Ovary (tissue), 9 donors: ENCODE data around the gene KRTAP5-3. TPM values are rescaled to one million over a fixed set of nuclear protein-coding genes. Genes with fewer than 3 reads are reported as not detected.

ENCODE experiments used
- DNase-seq, 5 donors: peaks; one replicate each; pipeline ENCODE4 v3.0.0-alpha.2; 2019 to 2020
- H3K27ac ChIP-seq, 2 donors: fragments of 200-600 bp; one replicate each; pipeline versions ENCODE4 v1.5.1 to v1.8.0; 2019 to 2022
- H3K27me3 ChIP-seq: fragments of 200-600 bp; one replicate; pipeline ENCODE4 v1.8.0; 2022
- H3K36me3 ChIP-seq: fragments of 200-600 bp; sonication (generic); one replicate; pipeline ENCODE4 v1.5.1; 2019
- H3K4me1 ChIP-seq: one replicate; pipeline ENCODE4 v1.8.1; 2013; ENCODE audit warnings: mild to moderate bottlenecking, moderate library complexity; ENCODE audit not compliant: insufficient read depth
- H3K4me3 ChIP-seq: fragments of 200-600 bp; sonication (generic); one replicate; pipeline ENCODE4 v1.5.1; 2017
- H3K9me3 ChIP-seq, 2 donors: fragments of 200-600 bp in 1 of 2; sonication (generic) in 1 of 2; one replicate each; pipeline versions ENCODE4 v1.5.1 to v1.8.1; 2013 to 2019; ENCODE audit warnings: mild to moderate bottlenecking in 1 of 2, moderate library complexity in 1 of 2
- EP300 ChIP-seq: sonication (generic); formaldehyde crosslinking; IDR thresholded peaks from one replicate; pipeline ENCODE4 v1.6.1; 2017; ENCODE audit warnings: antibody characterized with exemption
- POLR2A ChIP-seq: fragments of 450-650 bp; IDR thresholded peaks from one replicate; pipeline ENCODE4 v1.6.1; 2017; ENCODE audit warnings: antibody characterized with exemption, mild to moderate bottlenecking, moderate library complexity
- WGBS, 3 donors: extraction: QIAGEN DNeasy Blood & Tissue Kit in 1 of 3; methylation state at CpG; one replicate each; pipeline versions ENCODE4 v1.1.5 to v1.1.7; 2013 to 2017; 5-methylcytosine and 5-hydroxymethylcytosine counted together
- intact Hi-C, 4 donors: fragments of 100-400 bp; cut with DNase I; formaldehyde crosslinking; loops; one replicate each; pipeline versions ENCODE4 v1.11.0 to v1.15.1; 2022 to 2023
- polyA plus RNA-seq, 2 donors: library from polyadenylated mRNA; stranded (reverse); fragments of 200-250 nt in 1 of 2; fragments of 350-450 nt in 1 of 2; fragmentation: Illumina TruSeq in 1 of 2; extraction: RNeasy Lipid Tissue Mini Kit (QIAGEN cat#74804) in 1 of 2; gene quantifications; one replicate each; pipeline ENCODE4 v1.2.3, GENCODE V29; 2013 to 2014
- total RNA-seq, 7 donors: library from RNA; depleted of rRNA in 2 of 7; stranded (reverse); fragments of >200 nt in 2 of 7; fragmentation: NEBNext Ultra II Directional in 3 of 7; extraction: Animal tissue kit (Norgen Biotek cat#: 25700) in 3 of 7; gene quantifications; one replicate each; pipeline versions ENCODE4 v1.1.0 to v1.2.4, GENCODE V29; 2016 to 2023
- TF ChIP-seq, protein P1 (sequence below), 3 donors: fragments of 450-650 bp in 2 of 3; fragments of 200-600 bp in 1 of 3; IDR thresholded peaks; one replicate each; pipeline versions ENCODE4 v1.5.1 to v1.8.0; 2016 to 2022; ENCODE audit warnings: antibody characterized with exemption in 3 of 3, mild to moderate bottlenecking in 1 of 3
- donor health status: DM: no; HTN: no; CAD: no; lungs with moderate emphysema.
- donor health status: DM: no; HTN: no; CAD: no.
- donor health status: Bipolar disorder and iron deficiency.
- donor health status: DM: yes; HTN: yes; CAD: no.
- donor health status: DM: no; HTN: no; CAD: no.
- donor health status: DM: yes; HTN: yes; CAD: no.

The KRTAP5-3 gene
- total and polyA plus RNA-seq, 9 donors = not detected

DNA sequence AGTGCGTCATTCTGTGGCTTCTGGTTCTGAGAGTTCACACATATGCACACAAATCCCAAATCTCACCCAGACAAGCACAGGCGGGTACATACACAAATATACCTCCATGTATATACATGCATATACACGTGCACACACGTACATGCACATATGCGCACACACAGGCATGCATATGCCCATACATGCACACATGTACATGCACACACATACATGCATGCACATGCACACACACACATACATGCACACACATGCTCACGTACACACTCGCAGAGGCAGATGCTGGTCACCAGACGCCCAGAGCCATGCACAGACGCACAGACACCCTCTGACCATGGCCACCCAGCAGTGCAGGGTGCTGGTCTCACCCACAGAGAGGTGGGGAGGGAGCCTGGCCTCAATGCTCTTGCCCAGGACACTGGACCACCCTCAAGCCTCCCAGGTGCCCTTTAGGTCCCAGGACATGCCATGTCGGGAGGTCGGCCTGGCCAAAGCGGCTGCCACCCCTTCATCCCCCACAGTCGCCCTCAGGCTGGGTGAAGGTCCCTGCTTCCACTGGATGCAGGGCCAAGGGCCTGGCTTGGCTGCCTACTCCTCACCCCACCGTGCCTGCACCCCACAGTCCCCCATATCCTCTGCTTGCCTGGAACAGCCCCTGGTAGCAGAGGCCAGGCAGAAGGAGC is 45.7 kb downstream of the KRTAP5-3 start:
- no peak overlapping the region for H3K4me3 ChIP-seq
- peaks cover 6% of the 10 kb centered on the region for H3K4me1 ChIP-seq
- intact Hi-C loops = no loop called here
- DNase-seq = no peak
- TF ChIP-seq POLR2A (no peak), EP300 (no peak)
- TF ChIP-seq, protein P1, sequence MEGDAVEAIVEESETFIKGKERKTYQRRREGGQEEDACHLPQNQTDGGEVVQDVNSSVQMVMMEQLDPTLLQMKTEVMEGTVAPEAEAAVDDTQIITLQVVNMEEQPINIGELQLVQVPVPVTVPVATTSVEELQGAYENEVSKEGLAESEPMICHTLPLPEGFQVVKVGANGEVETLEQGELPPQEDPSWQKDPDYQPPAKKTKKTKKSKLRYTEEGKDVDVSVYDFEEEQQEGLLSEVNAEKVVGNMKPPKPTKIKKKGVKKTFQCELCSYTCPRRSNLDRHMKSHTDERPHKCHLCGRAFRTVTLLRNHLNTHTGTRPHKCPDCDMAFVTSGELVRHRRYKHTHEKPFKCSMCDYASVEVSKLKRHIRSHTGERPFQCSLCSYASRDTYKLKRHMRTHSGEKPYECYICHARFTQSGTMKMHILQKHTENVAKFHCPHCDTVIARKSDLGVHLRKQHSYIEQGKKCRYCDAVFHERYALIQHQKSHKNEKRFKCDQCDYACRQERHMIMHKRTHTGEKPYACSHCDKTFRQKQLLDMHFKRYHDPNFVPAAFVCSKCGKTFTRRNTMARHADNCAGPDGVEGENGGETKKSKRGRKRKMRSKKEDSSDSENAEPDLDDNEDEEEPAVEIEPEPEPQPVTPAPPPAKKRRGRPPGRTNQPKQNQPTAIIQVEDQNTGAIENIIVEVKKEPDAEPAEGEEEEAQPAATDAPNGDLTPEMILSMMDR (IDR thresholded peaks at IDR 0.05) = no peak
- H3K9me3 ChIP-seq = no peaks in the 10 kb centered on the region
- H3K27me3 ChIP-seq = no peaks in the 10 kb centered on the region
- WGBS, 3 donors = 91 to 95% (median 91%) methylated on average over 12 to 14 of the region's 14 CpGs
- H3K36me3 ChIP-seq = no peaks in the 10 kb centered on the region
- H3K27ac ChIP-seq = no peak overlapping the region

DNA sequence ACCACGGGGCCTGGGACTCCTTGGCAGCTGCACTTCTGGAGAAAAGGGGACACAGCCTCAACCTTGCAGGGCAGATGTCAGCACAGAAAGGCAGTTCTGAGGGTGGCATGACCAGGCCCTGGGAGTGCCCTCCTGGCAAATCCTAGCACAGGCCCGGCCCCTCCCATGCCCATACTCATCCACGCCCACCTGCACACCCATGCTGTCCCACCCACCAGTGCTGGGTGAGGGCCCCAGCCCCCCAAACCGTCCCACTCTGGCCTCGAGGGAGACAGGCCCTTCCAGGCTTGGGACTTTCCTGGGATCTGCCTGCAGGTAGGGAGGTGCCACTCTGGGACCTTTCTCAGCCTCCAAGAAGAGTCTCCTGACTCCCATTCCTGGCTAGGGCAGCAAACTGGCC is 46.3 kb downstream of the KRTAP5-3 start:
- H3K4me1 ChIP-seq = peaks cover 6% of the 10 kb centered on the region
- 71 to 88% (median 75%) methylated on average over 5 of the region's 5 CpGs for WGBS, 3 donors
- H3K36me3 ChIP-seq = no peaks in the 10 kb centered on the region
- DNase-seq = no peak
- intact Hi-C loops = no loop called here
- H3K27ac ChIP-seq = no peak overlapping the region
- H3K4me3 ChIP-seq = no peak overlapping the region
- no peaks in the 10 kb centered on the region for H3K27me3 ChIP-seq
- H3K9me3 ChIP-seq = no peaks in the 10 kb centered on the region
- TF ChIP-seq POLR2A (no peak), EP300 (no peak)
- TF ChIP-seq, protein P1 (IDR thresholded peaks at IDR 0.05) = no peak

DNA sequence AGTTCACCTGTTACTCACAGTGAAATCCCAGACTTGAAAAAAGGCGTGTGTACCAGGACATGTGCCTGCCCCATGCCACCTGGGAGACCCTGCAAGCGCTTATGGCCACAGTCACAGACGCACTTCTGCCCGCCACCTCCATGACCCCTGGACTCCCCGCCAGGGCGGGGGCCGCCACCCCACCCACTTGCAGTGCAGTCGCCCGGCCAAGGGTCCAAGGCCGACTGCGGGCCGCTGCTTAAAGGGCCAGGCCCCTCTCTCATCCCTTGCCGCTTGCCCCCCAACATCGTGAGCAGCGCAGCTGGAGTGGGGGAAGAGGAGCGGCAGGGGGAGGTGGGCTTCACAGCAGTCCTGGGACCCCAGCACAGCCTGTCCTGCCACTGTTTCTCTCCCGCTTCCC is 47.0 kb downstream of the KRTAP5-3 start:
- Histone ChIP-seq H3K27ac (no peak overlapping the region), H3K4me1 (peaks cover 6% of the 10 kb centered on the region), H3K9me3 (no peaks in the 10 kb centered on the region), H3K4me3 (no peak overlapping the region), H3K27me3 (no peaks in the 10 kb centered on the region), H3K36me3 (no peaks in the 10 kb centered on the region)
- DNase-seq = no peak
- 77 to 83% (median 83%) methylated on average over 16 to 17 of the region's 17 CpGs for WGBS, 3 donors
- intact Hi-C loops = no loop called here
- TF ChIP-seq EP300 (no peak), POLR2A (no peak)
- TF ChIP-seq, protein P1 (IDR thresholded peaks at IDR 0.05) = no peak

DNA sequence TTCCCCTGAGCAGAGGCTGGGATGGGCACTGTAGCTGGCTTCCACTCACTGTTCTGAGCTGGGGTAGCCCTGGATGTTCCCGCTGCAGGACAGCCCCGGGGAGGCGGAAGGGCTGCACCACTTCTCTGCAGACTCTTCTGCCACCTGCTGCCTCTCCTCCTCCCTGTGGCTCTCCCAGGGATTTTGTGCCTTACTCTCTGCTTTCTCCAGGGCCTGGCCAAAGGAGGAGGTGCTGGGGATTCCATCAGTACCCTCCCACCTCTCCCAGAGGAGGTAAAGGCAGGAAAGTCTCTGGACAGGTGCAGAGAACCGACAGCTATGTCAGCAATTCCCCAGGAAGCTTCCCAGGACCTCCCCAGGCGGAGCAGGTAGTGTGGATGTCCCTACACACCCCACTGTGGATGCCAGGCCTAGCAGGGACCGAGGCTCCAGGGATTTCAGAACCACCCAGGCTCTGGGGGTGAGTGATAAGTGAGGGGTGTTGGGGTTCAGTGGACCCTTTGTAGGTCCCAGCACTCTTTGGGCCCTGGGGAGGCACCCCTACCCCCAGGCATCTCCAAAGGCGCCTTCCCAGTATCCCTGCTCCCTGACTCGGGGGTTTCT is 47.5 kb downstream of the KRTAP5-3 start:
- Histone ChIP-seq H3K4me3 (no peak overlapping the region), H3K36me3 (no peaks in the 10 kb centered on the region), H3K4me1 (peaks cover 6% of the 10 kb centered on the region), H3K27me3 (no peaks in the 10 kb centered on the region), H3K27ac (no peak overlapping the region), H3K9me3 (no peaks in the 10 kb centered on the region)
- TF ChIP-seq, protein P1 (IDR thresholded peaks at IDR 0.05) = no peak
- no peak for TF ChIP-seq POLR2A
- no peak for TF ChIP-seq EP300
- WGBS, 3 donors = 78 to 79% (median 78%) methylated on average over 8 of the region's 8 CpGs
- intact Hi-C loops = no loop called here
- no peak for DNase-seq
